GM18951 (cell line): ENCODE data around the gene XRCC3.

Experiments used
- POLR2A ChIP-seq: IDR thresholded peaks from 4 replicates; pipeline ENCODE4 v1.6.1; 2011; ENCODE audit warnings: mild to moderate bottlenecking; ENCODE audit not compliant: insufficient read length, insufficient read depth; ENCODE audit errors: extremely low read depth
- in situ Hi-C: fragments of 300-500 bp; cut with MboI; formaldehyde crosslinking; loops from one replicate; pipeline ENCODE4 v1.12.0; 2022; ENCODE audit warnings: low sequenced_read_pairs, mixed read lengths, inconsistent platforms; ENCODE audit not compliant: unreplicated experiment

Gene XRCC3

GRCh38 chr14:103685276-103686211 lies 29.7 kb downstream of the XRCC3 start:
- in situ Hi-C loops: loop anchor here (10.0 kb wide), 1 partner anchor 111 kb away; no protein-coding TSS in a partner anchor
- no peak for TF ChIP-seq POLR2A

DNA sequence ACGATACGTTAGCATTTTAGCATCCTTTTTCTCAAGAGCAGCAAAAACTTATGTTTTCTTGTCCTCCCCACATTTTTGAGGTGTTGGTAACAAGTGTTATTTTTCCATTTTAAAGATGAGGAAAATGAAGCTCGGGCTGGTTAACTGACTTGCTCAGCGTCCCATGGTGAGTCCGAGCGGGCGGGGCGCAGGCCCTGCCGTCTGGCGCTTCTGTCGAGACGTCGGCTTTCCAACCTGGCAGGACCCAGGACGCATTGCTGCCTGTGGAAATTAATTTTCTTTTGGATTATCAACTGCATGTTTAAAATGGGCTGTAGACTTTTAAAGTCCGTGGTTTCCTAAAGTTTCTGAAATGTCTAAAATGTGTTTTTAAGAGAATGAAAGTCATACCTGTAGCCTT lies 30.4 kb downstream of the XRCC3 start:
- in situ Hi-C loops: loop anchor here (10.0 kb wide), 1 partner anchor 110 kb away; no protein-coding TSS in a partner anchor
- no peak for TF ChIP-seq POLR2A

DNA sequence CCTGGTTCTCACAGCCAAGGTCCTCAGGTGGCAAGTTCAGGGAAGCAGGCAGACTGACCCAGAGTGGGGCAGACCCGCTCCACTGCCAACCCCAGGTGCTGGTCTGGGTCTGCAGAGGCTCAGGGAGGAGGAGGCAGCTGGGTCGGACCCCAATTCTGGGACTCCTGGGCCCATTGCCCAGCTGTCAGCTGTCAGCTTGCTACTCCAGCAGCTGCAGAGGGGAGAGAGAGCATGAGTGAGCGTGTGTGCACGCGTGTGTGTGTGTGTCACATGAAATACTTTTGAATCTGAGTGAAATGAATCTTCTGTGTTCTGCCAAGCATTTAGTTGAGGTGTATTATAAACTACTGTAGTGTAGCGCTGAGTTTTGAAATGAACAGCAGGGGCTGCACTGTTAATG lies 30.8 kb downstream of the XRCC3 start:
- no peak for TF ChIP-seq POLR2A
- in situ Hi-C loops: loop anchor here (10.0 kb wide), 1 partner anchor 110 kb away; no protein-coding TSS in a partner anchor

- in situ Hi-C loops: loop anchor here (10.0 kb wide), 1 partner anchor 108 kb away; no protein-coding TSS in a partner anchor
- TF ChIP-seq POLR2A: no peak
These were observed 32.1 kb downstream of the XRCC3 start for GRCh38 chr14:103683139-103683538.

DNA sequence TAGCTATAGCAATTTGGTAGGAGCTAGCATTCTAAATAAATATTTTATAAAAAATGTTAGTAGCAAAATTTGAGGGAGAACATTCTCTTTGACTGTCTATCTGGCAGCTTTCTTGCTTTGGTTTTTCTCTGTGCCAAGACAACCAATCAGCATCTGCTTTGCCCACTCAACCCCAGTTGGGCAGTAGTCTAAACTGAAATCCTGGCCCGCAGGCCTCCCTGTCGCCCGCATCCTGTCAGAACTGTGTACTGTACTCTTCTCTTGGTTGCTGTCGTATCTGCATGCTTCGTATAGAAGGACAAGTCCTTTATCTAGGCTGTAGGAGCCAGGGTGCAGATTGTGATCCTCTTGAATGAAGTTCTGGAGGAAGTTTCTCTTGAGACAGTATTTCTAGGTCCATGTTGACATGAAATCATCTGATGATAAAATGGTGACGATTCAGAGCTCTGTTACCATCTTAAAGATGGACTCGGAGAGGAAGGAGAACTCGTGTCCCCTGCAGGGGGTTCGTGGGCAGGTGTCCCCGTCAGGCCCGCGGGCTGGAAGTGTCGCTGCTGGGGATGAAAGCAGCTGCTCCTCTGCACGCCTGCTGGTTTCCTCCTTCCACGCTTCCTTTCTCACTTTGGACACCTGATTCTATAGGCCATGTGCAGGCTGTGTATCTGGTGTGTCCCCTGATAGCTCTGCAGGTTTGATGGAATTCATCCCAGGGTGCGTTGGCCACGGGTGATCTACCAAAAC lies 34.6 kb downstream of the XRCC3 start:
- TF ChIP-seq POLR2A: no peak
- in situ Hi-C loops: loop anchor here (10.0 kb wide), 1 partner anchor 106 kb away; no protein-coding TSS in a partner anchor

GRCh38 chr14:103679351-103679750 lies 35.9 kb downstream of the XRCC3 start:
- no peak for TF ChIP-seq POLR2A
- in situ Hi-C loops: no loop called here

GRCh38 chr14:103676881-103677675 lies 38.2 kb downstream of the XRCC3 start:
- in situ Hi-C loops: no loop called here

DNA sequence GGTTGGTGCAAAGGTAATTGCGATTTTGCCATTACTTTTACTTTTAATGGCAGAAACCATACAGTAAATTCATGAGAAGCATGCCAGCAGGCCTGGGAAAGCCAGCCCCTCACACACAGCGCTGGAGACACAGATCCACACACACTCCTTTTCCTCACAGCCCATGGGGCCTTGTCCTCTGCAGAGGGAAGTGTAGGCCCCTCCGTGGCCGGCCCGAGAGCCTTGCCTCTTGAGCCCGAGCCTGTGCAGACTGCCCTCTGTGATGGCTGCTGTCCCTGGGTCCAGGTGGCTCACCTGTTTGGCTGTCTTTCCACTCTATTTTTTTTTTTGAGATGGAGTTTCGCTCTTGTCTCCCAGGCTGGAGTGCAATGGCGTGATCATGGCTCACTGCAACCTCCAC lies 39.3 kb downstream of the XRCC3 start:
- in situ Hi-C loops: no loop called here
- no peak for TF ChIP-seq POLR2A

More at GRCh38 chr14:103676881-103677675, 38.2 kb downstream of the XRCC3 start:
- TF ChIP-seq POLR2A: no peak

DNA sequence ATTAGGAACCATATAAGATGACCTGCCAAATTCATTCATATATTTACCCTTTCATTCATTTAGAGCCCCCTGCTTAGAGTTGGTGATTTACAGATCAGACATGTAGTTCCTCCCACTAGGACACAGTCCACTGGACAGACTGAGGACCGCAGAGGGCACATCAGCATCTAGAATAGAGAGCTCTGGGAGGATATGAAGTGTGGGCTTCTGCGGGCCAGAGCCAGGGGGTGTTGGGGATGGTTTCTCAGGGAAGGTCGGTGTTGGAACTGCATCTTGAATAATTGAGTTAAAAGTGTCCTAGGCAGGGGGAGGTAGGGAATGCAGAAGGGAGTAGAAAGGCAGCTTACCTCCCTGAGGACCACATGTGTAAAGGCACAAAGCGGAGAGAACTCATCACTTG lies 43.3 kb downstream of the XRCC3 start:
- in situ Hi-C loops: no loop called here
- no peak for TF ChIP-seq POLR2A

GRCh38 chr14:103669370-103669769 lies 45.9 kb downstream of the XRCC3 start:
- in situ Hi-C loops: no loop called here
- TF ChIP-seq POLR2A: no peak

GRCh38 chr14:103668117-103668516 lies 47.1 kb downstream of the XRCC3 start:
- TF ChIP-seq POLR2A: no peak
- in situ Hi-C loops: no loop called here

GRCh38 chr14:103667671-103668070 lies 47.6 kb downstream of the XRCC3 start:
- no peak for TF ChIP-seq POLR2A
- in situ Hi-C loops: no loop called here

DNA sequence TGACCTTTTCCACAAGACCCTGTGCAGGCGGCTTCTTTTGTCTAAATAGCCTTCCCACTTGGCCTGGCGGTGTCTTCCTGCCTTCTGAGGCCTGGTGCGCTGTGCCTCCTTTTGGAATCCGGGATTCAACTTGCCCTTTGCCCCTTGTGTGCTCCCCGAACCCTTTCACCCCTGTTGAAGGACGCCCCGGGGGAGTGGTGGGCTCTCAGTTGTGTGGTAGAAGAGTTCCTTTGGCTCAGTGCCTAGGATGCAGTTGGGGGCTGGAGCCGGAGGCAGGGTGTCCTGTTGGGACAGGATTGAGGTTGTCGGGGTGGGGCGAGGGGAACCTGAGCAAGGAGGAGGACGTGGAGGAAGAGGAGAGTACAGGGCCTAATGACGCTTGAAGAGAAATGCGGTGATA lies 51.7 kb downstream of the XRCC3 start:
- in situ Hi-C loops: no loop called here
- no peak for TF ChIP-seq POLR2A

GRCh38 chr14:103662591-103662990 lies 52.7 kb downstream of the XRCC3 start:
- no peak for TF ChIP-seq POLR2A
- in situ Hi-C loops: no loop called here
